Measurements from ENCODE around the gene RAP2A.

The RAP2A gene

DNA sequence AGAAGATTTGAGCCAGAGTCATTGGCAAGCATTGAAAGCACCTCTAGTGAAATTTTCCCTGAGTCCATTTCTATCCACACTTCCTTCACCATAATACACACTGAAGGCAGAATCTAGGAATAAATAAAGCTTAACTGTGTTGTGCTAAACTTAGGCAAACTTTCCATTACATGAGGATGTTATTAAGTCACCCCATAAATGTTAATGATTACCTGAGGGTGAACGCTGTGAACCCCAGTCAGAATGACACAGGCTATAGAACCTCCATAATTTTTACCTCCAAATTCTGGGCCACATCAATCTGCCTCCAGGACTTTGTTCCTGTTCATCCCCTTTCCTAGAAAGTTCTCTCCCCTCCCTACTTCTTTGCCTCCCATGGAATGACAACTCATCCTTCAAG is 71.0 kb downstream of the RAP2A start:
- Histone ChIP-seq H3K27ac (no peak overlapping the region), H3K27me3 (replicated peaks) (no peaks in the 10 kb centered on the region), H3K36me3 (replicated peaks) (no peaks in the 10 kb centered on the region), H3K4me3 (ENCODE audit: low read depth, low read length) (no peak overlapping the region)
- in situ Hi-C loops (cut with HindIII; ENCODE audit: low pct_ligation_motif_present, low sequenced_read_pairs) = no loop called here
- no peak for DNase-seq
- TF ChIP-seq, protein P1, sequence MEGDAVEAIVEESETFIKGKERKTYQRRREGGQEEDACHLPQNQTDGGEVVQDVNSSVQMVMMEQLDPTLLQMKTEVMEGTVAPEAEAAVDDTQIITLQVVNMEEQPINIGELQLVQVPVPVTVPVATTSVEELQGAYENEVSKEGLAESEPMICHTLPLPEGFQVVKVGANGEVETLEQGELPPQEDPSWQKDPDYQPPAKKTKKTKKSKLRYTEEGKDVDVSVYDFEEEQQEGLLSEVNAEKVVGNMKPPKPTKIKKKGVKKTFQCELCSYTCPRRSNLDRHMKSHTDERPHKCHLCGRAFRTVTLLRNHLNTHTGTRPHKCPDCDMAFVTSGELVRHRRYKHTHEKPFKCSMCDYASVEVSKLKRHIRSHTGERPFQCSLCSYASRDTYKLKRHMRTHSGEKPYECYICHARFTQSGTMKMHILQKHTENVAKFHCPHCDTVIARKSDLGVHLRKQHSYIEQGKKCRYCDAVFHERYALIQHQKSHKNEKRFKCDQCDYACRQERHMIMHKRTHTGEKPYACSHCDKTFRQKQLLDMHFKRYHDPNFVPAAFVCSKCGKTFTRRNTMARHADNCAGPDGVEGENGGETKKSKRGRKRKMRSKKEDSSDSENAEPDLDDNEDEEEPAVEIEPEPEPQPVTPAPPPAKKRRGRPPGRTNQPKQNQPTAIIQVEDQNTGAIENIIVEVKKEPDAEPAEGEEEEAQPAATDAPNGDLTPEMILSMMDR (IDR thresholded peaks at IDR 0.05; ENCODE audit: low read depth, low read length, missing control alignments) = no peak

DNA sequence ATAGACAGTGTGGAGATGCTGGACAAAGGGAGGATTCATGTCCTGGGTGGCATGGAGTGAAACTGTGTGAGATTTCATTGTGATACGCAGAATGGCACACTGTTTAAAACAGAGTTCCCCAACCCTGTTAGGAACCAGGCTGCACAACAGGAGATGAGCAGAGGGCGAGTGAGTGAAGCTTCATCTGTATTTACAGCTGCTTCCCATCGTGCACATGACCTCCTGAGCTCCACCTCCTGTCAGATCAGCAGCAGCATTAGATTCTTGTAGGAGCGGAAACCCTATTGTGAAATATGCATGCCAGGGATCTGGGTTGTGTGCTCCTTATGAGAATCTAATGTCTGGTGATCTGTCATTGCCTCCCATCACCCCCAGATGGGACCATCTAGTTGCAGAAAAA is 72.5 kb downstream of the RAP2A start:
- in situ Hi-C loops (cut with HindIII; ENCODE audit: low pct_ligation_motif_present, low sequenced_read_pairs) = no loop called here
- TF ChIP-seq, protein P1 (IDR thresholded peaks at IDR 0.05; ENCODE audit: low read depth, low read length, missing control alignments) = no peak
- Histone ChIP-seq H3K27me3 (replicated peaks) (no peaks in the 10 kb centered on the region), H3K27ac (no peak overlapping the region), H3K36me3 (replicated peaks) (no peaks in the 10 kb centered on the region), H3K4me3 (ENCODE audit: low read depth, low read length) (no peak overlapping the region)
- DNase-seq = peak; percentile 41

DNA sequence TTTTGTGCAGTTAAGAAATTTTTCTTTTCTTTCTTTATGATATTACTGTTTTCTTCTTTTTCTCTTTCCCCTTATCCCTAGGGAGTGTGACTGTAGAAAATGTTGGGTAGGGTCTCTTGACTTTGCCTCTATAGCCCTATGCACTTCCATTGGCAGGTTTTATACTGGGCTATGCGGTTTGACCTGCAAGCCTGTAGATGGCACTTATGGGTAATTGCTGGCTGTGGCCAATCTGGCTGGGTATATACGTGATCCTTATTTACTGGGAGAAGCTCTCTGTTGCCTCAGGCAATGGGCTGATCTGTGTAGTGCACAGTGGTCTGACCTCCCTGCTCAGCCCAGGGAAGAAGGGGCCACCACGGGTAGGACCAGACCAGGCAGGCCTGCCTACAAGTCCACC is 78.8 kb downstream of the RAP2A start:
- Histone ChIP-seq H3K36me3 (replicated peaks) (no peaks in the 10 kb centered on the region), H3K4me3 (ENCODE audit: low read depth, low read length) (no peak overlapping the region), H3K27ac (no peak overlapping the region), H3K27me3 (replicated peaks) (no peaks in the 10 kb centered on the region)
- TF ChIP-seq, protein P1 (IDR thresholded peaks at IDR 0.05; ENCODE audit: low read depth, low read length, missing control alignments) = no peak
- in situ Hi-C loops (cut with HindIII; ENCODE audit: low pct_ligation_motif_present, low sequenced_read_pairs) = no loop called here
- DNase-seq = no peak

DNA sequence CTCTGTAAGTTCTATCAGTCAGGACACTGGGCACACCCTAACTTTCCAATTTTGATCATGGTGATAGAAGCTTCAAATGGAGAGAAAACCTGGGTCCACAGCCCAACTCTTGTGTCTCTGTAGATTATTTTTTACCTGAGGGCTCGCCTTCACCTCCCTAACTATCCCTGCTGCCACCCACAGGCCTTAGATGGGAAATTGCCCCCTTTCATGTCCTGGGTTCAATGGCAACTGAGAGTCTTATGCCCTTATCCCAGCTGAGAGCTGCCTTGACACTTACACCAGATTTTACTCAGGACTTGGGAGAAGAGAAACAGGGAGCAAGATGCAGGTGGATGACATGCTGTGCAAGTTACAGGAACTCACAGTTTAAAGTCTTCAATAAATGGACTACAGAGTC is 81.7 kb downstream of the RAP2A start:
- Histone ChIP-seq H3K36me3 (replicated peaks) (no peaks in the 10 kb centered on the region), H3K4me3 (ENCODE audit: low read depth, low read length) (no peak overlapping the region), H3K27ac (no peak overlapping the region), H3K27me3 (replicated peaks) (no peaks in the 10 kb centered on the region)
- no peak for DNase-seq
- TF ChIP-seq, protein P1 (IDR thresholded peaks at IDR 0.05; ENCODE audit: low read depth, low read length, missing control alignments) = no peak
- in situ Hi-C loops (cut with HindIII; ENCODE audit: low pct_ligation_motif_present, low sequenced_read_pairs) = no loop called here

DNA sequence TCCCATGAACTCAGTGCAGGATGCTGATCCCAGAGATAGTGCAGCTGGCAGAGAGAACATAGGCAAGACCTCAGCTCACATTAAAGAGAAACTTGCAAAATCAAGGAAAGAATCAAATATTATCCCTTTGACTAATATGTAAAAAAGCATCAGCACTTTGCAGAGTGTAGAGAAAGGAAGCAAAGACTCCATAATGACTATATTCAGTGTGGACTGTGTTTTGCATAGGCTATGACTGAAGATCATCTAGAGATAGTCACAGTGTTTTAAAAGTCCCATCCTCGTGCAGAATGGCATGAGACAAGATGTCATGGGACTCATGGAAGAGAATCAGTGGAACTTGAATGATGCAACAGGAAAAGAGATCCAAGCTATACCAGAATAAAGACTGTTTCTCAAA is 84.0 kb downstream of the RAP2A start:
- in situ Hi-C loops (cut with HindIII; ENCODE audit: low pct_ligation_motif_present, low sequenced_read_pairs) = no loop called here

More for the DNA sequence above, 84.0 kb downstream of the RAP2A start:
- H3K27ac ChIP-seq = no peak overlapping the region
- H3K36me3 ChIP-seq (replicated peaks) = no peaks in the 10 kb centered on the region
- DNase-seq = no peak
- TF ChIP-seq, protein P1 (IDR thresholded peaks at IDR 0.05; ENCODE audit: low read depth, low read length, missing control alignments) = no peak
- no peaks in the 10 kb centered on the region for H3K27me3 ChIP-seq (replicated peaks)
- H3K4me3 ChIP-seq (ENCODE audit: low read depth, low read length) = no peak overlapping the region

Measured in brain microvascular endothelial cell (primary cell).